Middle frontal gyrus (tissue), 1 donor: ENCODE data around the gene RNPS1.
A peak's percentile ranks its signal among the peaks of the same experiment; 100 is the strongest.

Experiments used
- DNase-seq: peaks from one replicate; pipeline ENCODE4 v3.0.0-alpha.2; 2015; ENCODE audit warnings: low spot score; ENCODE audit errors: extremely low spot score

The RNPS1 gene

GRCh38 chr16:2214719-2214968 lies 53.3 kb downstream of the RNPS1 start, which contains the start of gene PGP:
Gene PGP, minus strand, starts transcription at chr16:2214840. Its CDS starts 63 bp downstream, at chr16:2214777.
- peak; percentile 97 for DNase-seq

GRCh38 chr16:2213817-2214718 lies 53.9 kb downstream of the RNPS1 start:
- DNase-seq: no peak

GRCh38 chr16:2212362-2213324 lies 55.3 kb downstream of the RNPS1 start:
- DNase-seq: no peak

DNA sequence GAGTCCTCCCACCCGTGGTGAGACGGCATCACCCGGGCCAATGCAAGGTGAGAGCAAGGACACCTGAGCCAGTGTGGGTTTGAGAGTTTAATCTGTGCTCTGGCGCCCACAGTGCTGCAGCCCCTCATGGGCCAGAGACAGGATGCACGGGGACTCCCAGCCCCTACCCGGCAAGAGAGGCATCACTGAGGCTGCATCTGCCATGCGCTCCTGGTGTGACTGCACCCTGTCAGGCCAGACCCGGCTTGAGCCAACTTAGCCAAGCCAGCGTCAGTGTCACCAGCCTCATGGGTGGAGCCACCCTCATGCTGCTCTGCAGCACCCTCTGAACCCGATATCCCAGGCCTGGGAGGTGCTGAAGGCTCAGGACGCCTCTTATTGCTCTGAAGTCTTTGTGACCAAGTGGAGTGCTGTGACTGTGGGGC lies 56.0 kb downstream of the RNPS1 start:
- no peak for DNase-seq

DNA sequence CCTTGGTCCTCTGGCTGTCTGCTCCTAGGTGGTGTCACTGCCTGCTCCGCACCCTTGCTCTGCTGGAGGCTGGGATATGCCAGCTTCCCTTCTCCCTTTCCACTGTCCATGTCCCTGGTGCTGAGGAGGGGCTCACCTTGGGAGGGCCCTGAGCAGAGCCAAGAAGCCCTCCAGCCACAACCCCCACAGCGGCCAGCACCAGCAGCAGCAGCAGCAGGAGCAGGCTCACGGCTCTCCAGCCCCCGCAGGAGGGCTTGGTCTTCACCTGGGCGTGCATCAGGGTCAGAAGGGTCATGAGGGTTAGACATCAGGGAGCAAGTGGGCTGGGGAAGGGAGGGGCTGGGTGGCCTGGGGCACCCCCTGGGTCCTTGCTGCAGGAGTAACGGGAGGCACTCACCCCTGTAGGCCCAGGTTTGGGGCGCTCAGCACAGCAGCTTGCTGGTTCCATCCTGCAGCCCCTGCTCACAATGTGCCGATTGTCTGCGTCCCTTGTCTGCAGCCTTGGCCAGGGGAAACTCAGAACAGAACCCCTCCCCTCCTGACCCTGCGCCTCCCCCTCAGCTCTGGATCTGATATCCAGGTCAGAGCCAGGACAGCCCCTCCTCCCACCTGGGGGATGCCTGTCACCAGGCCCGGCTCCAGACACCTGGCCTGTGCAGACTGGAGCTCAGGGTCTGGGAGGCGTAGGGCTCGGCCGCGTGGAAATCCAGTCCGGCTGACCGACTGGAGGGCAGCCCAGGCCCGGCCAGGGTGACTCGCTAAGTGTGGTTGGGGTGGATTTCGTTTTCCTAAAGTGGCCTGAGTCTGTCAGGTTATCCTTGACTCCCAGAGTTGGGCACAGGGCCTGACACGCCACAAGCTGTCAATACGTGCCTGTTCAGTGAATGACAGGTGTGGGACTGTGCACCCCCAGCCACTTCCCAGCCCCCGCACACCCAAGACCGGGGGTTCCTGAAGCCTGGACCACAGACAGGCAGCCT lies 57.2 kb downstream of the RNPS1 start, which contains the start of gene BRICD5:
BRICD5 (minus strand) TSS at position 478 of the 980 bp plus-strand sequence; CDS start at position 448, 30 bp downstream.
- DNase-seq: no peak

DNA sequence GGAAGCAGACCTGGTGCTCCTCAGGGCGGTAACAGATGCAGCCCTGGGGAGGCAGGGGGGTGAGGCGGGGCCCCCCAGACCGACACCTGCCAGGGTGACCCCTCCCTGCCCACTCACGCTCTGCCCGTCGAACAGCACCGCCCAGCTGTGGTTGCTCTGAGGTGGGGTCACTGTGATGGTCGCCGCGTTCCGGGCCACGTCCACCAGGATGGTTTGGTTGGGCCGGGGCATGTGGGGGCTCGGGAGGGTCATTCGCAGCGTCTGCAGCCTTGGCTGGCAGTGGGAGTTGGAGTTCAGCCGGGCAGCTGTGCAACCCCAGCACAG lies 58.0 kb downstream of the RNPS1 start:
- no peak for DNase-seq

GRCh38 chr16:2209258-2210008 lies 58.5 kb downstream of the RNPS1 start:
- no peak for DNase-seq

DNA sequence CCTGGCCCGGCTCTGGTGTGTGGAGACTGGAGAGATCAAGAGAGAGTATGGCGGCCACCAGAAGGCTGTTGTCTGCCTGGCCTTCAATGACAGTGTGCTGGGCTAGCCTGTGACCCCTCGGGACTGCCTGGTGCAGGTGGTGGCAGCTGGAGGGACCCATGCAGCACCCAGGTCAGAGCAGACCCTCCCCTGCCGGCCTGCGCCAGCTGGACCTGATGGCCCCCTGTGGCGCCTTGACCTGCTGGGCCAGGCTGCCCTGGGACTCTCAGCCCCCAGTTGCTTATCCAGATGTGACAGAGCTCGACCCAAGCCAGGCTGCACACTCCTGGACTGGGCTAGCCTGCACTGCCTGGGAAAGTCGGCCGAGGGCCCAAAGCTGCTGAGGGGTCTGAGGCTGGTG lies 59.2 kb downstream of the RNPS1 start:
- DNase-seq: no peak

GRCh38 chr16:2208308-2208707 lies 59.6 kb downstream of the RNPS1 start:
- DNase-seq: no peak

DNA sequence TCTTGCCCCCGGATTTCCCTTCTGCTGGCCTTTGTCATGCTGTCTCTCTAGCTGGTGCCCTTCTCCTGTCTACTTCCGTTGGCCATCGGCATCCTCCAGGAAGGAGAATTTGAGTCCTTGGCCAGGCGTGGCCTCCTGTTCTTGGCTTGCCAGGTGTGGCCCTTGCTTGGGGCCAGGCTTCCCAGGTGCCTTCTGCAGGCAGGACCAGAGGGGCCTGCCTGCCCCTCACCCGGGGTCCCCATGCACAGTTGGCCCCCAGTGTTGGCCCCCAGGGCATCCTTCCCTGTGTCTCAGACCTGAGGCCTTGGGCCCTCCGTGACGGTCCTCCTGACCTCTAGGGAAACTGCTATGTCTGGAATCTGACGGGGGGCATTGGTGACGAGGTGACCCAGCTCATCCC lies 60.1 kb downstream of the RNPS1 start:
- DNase-seq: no peak

DNA sequence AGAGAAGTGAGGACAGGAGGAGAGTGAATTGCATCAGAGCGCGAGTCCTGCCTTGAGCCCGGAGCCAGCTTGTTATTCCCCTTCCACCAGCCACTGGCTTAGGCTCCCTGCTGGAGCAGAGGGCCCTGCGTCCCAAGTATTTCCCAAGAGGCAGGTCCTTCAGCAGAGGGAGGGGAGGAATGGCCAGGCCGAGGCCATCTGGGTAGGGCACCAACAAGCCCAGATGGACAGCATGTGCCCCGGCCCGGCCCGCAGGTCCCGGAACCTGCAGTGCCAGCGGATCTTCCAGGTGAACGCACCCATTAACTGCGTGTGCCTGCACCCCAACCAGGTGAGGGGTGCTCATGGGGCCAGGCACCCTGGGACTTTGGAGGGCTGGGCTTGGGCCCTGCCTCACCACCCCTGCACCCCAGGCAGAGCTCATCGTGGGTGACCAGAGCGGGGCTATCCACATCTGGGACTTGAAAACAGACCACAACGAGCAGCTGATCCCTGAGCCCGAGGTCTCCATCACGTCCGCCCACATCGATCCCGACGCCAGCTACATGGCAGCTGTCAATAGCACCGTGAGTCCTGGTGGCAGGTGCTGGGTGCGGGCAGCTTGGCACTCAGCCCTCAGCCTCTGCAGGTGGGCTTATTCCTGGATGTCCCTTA lies 61.0 kb downstream of the RNPS1 start:
- no peak for DNase-seq

- DNase-seq: no peak
These were observed 61.5 kb downstream of the RNPS1 start for GRCh38 chr16:2206420-2206779.

GRCh38 chr16:2205967-2206313 lies 62.0 kb downstream of the RNPS1 start:
- no peak for DNase-seq

DNA sequence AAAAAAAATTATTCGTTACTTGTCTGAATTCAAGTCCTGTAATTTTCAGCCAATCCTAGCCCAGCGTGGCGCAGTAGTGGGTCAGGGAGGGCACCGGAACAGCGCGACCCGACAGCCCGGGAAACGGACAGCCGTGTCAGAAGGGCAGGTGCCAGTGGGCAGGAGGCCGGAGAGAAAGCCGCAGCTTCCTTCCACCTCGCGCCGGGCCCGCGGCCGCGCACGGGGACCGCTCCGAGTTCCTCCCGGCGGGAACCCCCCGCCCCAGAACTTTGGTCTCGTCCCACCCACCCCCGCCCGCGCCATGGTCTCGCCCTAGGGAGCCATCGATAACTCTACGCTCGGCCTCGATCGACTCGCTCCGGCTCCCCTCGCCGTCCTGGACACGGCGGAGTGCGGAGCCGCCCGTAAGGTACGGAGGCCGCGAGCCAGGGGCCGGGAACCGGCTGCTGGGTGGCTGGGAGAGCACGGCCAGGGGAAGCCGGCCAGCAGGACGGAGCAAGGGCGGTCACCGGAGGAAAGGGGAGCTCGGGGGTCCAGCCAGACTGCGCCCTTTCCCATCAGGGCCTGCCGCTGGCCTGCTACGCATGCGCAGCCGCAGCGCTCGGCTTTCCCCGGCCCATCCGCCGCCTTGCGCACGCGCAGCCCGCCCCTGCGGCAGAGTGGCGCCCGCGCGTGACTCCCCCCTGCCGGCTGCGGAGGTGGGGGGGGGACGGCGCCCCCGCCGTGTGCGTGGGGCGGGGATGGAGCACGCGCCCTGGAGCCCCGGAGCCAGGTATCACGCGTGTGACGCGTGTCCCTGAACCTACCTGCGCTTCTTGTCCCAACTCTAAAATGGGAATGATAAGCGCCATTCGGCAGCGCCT lies 62.6 kb downstream of the RNPS1 start, which contains the start of gene MLST8:
MLST8 (plus strand) TSS at position 351 of the 863 bp plus-strand sequence. CDS start 632 bp downstream, outside the sequence.
- peak; percentile 80 for DNase-seq

DNA sequence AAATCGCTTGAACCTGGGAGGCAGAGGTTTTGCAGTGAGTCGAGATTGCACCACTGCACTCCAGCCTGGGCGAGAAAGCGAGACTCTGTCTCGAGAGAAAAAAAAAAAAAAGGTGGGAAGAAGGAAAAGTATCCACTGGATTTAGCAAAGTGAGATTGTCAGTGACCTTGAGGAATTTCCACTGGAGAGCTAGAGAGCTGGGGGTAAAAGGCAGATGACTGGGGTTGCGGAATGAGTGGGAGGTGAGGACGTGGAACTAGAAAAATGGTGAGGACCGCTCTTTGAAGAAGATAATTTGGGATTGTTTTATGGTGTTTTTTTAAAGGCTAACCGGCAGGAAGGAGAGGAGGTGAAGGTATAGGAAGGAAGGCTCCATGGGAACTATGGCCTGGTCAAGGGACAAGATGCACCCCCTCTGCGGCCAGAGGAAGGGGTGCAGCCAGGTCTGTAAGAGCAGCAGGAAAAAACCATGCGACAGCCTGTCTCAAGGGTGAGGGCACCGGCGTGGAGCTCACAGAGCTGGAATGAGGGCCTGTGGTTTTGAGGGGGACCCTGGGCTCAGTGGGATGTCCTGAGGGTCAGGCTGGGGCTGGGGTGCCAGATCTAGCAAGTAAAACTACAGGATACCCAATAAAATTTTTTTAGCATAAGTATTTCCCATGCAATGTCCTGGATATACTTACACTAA lies 63.4 kb downstream of the RNPS1 start:
- no peak for DNase-seq
